Stimulated activated naive B cell treated with anti-CD40 and anti-IgM and Interleukin-4, amounts not matched to agents 10 μg/mL and 1 μg/mL and 100 μg/mL, for 72 hours (primary cell): Measurements from ENCODE around the gene CCDC9.
"Not testable (repeated sequence)": the region's sequence is repeated elsewhere in the genome, so short reads cannot be mapped to it uniquely, and the experiment has no call there.

Experiments used
- ATAC-seq, 2 donors: fragments of 150-1000 bp; cut with Tn5 transposase; replicated peaks; 2 replicates each; pipeline ENCODE4 v1.10.0; 2021; ENCODE audit warnings: moderate library complexity in 1 of 2
- DNase-seq: peaks from one replicate; pipeline ENCODE4 v3.0.0; 2021
- H3K27ac Mint-ChIP-seq: one replicate; pipeline ENCODE4 v1.8.0; 2022; ENCODE audit warnings: mild to moderate bottlenecking, mixed read lengths
- H3K27me3 Mint-ChIP-seq, 2 donors: one replicate each; pipeline ENCODE4 v1.8.0; 2022; ENCODE audit warnings: mixed read lengths in 2 of 2
- H3K36me3 Mint-ChIP-seq, 2 donors: one replicate each; pipeline ENCODE4 v1.8.0; 2022; ENCODE audit warnings: mixed read lengths in 2 of 2, mild to moderate bottlenecking in 1 of 2
- H3K4me1 Mint-ChIP-seq, 2 donors: one replicate each; pipeline ENCODE4 v1.8.0; 2022; ENCODE audit warnings: mixed read lengths in 2 of 2, mild to moderate bottlenecking in 1 of 2
- H3K4me3 Mint-ChIP-seq, 2 donors: one replicate each; pipeline ENCODE4 v1.8.0; 2022; ENCODE audit warnings: mild to moderate bottlenecking in 2 of 2, mixed read lengths in 2 of 2, moderate library complexity in 1 of 2
- H3K9me3 Mint-ChIP-seq, 2 donors: one replicate each; pipeline ENCODE4 v1.8.0; 2022; ENCODE audit warnings: mixed read lengths in 2 of 2, mild to moderate bottlenecking in 1 of 2

The CCDC9 gene

GRCh38 chr19:47261946-47262793 lies 5.8 kb downstream of the CCDC9 start:
- peak overlapping the region; percentile 82 for H3K27ac Mint-ChIP-seq
- peak overlapping the region in 1 of 2 donors; percentile 6 for H3K4me3 Mint-ChIP-seq
- peak; percentile 92 to 95 for ATAC-seq
- DNase-seq, result peak; percentile 62
- not testable (repeated sequence) for H3K27me3 Mint-ChIP-seq, H3K9me3 Mint-ChIP-seq
- H3K4me1 Mint-ChIP-seq, result peaks cover 28 to 40% of the 10 kb centered on the region in 2 donors
- H3K36me3 Mint-ChIP-seq, result peaks cover 55 to 63% of the 10 kb centered on the region in 2 donors

DNA sequence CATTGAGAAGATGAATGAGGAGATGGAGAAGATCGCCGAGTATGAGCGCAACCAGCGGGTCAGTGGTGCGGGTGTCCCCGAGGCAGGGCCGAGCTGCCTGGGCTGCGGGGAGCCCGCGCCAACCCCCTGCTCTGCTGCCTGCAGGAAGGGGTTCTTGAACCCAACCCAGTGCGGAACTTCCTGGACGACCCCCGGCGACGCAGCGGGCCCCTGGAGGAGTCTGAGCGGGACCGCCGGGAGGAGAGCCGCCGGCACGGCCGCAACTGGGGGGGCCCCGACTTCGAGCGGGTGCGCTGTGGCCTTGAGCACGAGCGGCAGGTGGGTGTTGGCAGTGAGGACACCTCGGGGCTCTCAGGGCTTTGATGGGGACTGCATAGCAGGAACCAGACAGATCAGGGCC lies 8.3 kb downstream of the CCDC9 start:
- no peak for DNase-seq
- Mint-ChIP-seq H3K36me3 (peaks cover 44 to 59% of the 10 kb centered on the region in 2 donors), H3K27ac (no peak overlapping the region), H3K4me1 (peaks cover 10 to 17% of the 10 kb centered on the region in 2 donors), H3K4me3 (no peak overlapping the region), H3K9me3 (no peaks in the 10 kb centered on the region), H3K27me3 (no peaks in the 10 kb centered on the region)
- no peak for ATAC-seq

- no peak overlapping the region for H3K27ac Mint-ChIP-seq
- no peak for DNase-seq
- H3K4me1 Mint-ChIP-seq, result peaks cover 9 to 14% of the 10 kb centered on the region in 2 donors
- H3K36me3 Mint-ChIP-seq, result peaks cover 42 to 63% of the 10 kb centered on the region in 2 donors
- no peak for ATAC-seq
- H3K9me3 Mint-ChIP-seq, result no peaks in the 10 kb centered on the region
- H3K4me3 Mint-ChIP-seq, result no peak overlapping the region
- H3K27me3 Mint-ChIP-seq, result no peaks in the 10 kb centered on the region
These were observed 10.1 kb downstream of the CCDC9 start for GRCh38 chr19:47266401-47266941.

GRCh38 chr19:47267350-47267759 lies 11.0 kb downstream of the CCDC9 start:
- no peaks in the 10 kb centered on the region for H3K27me3 Mint-ChIP-seq
- peaks cover 13 to 18% of the 10 kb centered on the region in 2 donors for H3K4me1 Mint-ChIP-seq
- ATAC-seq, result no peak
- no peak overlapping the region for H3K4me3 Mint-ChIP-seq
- peaks cover 44 to 69% of the 10 kb centered on the region in 2 donors for H3K36me3 Mint-ChIP-seq
- no peaks in the 10 kb centered on the region for H3K9me3 Mint-ChIP-seq
- H3K27ac Mint-ChIP-seq, result no peak overlapping the region
- DNase-seq, result no peak

DNA sequence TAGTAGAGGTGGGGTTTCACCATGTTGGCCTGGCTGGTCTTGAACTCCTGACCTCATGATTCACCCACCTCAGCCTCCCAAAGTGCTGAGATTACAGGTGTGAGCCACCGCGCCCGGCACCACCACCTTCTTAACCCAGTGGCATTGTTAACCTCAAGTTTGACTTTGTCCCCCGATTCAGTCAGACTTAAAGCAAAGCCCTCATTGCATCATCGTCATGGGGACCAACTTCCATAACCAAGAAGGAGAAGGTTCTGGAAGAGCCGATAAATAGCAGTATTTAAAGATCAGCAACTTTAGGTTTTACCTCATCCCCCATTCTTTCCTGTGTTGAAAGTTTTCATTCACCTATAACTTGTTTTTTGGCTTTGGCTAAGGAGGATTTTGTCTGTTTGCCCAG lies 11.7 kb downstream of the CCDC9 start:
- H3K36me3 Mint-ChIP-seq, result peaks cover 41 to 63% of the 10 kb centered on the region in 2 donors
- no peak for DNase-seq
- ATAC-seq, result no peak
- no peaks in the 10 kb centered on the region for H3K27me3 Mint-ChIP-seq
- no peak overlapping the region for H3K4me3 Mint-ChIP-seq
- H3K9me3 Mint-ChIP-seq, result no peaks in the 10 kb centered on the region
- H3K4me1 Mint-ChIP-seq, result peaks cover 18 to 19% of the 10 kb centered on the region in 2 donors
- H3K27ac Mint-ChIP-seq, result peak overlapping the region; percentile 20

GRCh38 chr19:47269596-47269995 lies 13.3 kb downstream of the CCDC9 start:
- Mint-ChIP-seq H3K27ac (peak overlapping the region; percentile 59), H3K36me3 (peaks cover 34 to 56% of the 10 kb centered on the region in 2 donors), H3K9me3 (no peaks in the 10 kb centered on the region), H3K27me3 (no peaks in the 10 kb centered on the region), H3K4me3 (no peak overlapping the region), H3K4me1 (peaks cover 17 to 20% of the 10 kb centered on the region in 2 donors)
- ATAC-seq, result no peak
- no peak for DNase-seq

GRCh38 chr19:47270408-47270807 lies 14.1 kb downstream of the CCDC9 start:
- Mint-ChIP-seq H3K4me3 (no peak overlapping the region), H3K27ac (no peak overlapping the region), H3K27me3 (no peaks in the 10 kb centered on the region), H3K4me1 (peaks cover 19 to 25% of the 10 kb centered on the region in 2 donors), H3K9me3 (no peaks in the 10 kb centered on the region), H3K36me3 (peaks cover 30 to 53% of the 10 kb centered on the region in 2 donors)
- DNase-seq (no peak), ATAC-seq (no peak)

GRCh38 chr19:47271949-47272348 lies 15.6 kb downstream of the CCDC9 start:
- H3K27ac Mint-ChIP-seq, result no peak overlapping the region
- no peaks in the 10 kb centered on the region for H3K27me3 Mint-ChIP-seq
- H3K4me3 Mint-ChIP-seq, result peak overlapping the region; percentile 84 to 88
- H3K4me1 Mint-ChIP-seq, result peaks cover 25 to 34% of the 10 kb centered on the region in 2 donors
- DNase-seq, result no peak
- no peaks in the 10 kb centered on the region for H3K9me3 Mint-ChIP-seq
- H3K36me3 Mint-ChIP-seq, result peaks cover 20 to 47% of the 10 kb centered on the region in 2 donors
- no peak for ATAC-seq

DNA sequence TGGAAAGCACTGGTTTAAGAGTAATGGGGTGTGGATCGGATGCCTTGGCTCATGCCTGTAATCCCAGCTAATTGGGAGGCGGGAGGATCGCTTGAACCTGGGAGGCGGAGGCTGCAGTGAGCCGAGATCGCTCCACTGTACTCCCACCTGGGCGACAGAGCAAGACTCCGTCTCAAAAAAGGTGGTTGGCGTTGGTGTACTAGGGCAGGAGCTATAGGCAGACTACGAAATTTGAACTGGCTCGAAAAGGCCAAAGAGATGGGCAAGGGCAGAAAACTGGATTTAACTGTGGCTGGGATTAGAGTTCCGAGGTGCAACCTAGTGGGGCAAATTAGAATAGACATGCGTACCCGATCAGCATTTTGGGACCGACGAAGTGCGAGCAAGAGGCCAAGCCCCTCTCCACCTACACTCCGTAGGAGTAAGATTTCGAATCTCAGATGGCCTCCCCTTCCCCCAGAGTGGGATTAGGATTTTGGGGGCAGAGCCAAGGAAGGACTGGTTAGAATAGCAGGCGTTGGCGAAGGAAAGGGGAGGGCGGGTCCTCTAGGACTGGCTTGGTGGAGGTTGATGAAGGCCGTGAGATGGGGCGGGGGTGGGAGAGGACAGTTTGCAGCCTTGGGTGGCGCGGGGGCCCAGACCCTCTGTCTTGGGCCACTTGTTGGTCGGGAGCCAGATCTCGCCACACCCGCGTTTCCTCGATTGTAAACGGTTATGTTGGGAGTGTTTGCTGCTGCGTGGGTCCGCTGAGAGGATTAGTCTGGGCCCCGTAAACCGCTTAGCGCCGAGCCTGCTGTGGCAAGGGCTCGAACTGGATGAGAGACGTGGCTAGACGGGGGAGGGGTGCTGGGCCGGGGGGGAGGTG lies 16.4 kb downstream of the CCDC9 start:
- peaks cover 16 to 42% of the 10 kb centered on the region in 2 donors for H3K36me3 Mint-ChIP-seq

GRCh38 chr19:47273313-47274070 lies 17.2 kb downstream of the CCDC9 start:
- peaks cover 29 to 40% of the 10 kb centered on the region in 2 donors for H3K4me1 Mint-ChIP-seq

More for the DNA sequence above, 16.4 kb downstream of the CCDC9 start:
- Mint-ChIP-seq H3K27me3 (no peaks in the 10 kb centered on the region), H3K4me1 (peaks cover 25 to 36% of the 10 kb centered on the region in 2 donors), H3K9me3 (no peaks in the 10 kb centered on the region), H3K4me3 (peak overlapping the region; percentile 84 to 88), H3K27ac (peak overlapping the region; percentile 89)
- ATAC-seq (no peak), DNase-seq (no peak)

DNA sequence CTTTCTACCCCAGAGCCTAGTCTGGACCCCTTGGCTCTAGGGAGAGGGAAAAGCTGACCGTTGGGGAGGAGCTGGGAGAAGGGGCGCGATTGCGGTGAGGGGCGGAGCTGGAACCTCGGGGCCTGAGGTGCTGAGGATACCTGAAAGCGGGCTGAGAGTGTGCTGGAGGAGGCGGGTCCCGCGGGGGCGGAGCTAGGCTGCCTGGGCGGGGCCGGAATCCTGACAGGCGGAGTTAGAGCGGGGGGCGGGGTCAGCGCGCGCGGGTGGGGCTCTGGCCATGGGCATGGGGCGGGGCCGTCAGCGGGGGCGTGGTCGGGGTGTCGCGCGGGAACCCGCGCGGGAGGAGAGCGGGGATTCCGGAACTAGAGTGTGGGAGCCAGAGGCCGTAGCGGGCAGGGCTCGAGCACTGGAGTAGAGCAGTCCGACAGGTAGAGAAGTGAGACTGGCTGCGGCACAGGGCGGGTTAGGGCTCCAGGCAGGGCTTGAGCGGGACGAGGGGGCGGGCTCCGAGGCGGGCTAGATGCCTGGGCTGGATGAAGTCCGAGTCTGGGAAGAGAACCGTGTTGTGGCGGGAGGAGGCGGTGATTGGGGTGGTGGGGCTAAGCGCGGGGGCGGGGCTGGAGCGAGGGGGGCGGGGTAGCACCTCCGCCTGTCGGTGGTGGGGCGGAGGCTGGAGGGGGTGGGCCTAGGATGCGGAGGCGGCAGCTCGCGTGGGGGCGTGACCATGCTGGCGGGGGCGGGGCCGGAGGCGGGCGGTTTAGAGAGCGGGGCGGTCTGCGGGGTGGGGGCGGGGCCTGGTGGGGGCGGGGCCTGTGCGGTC lies 18.0 kb downstream of the CCDC9 start, which contains the start of gene INAFM1:
TSS of gene INAFM1 (plus strand) at position 815 of the 820 bp plus-strand sequence. CDS start 35 bp downstream, outside the sequence.
- ATAC-seq (peak; percentile 82 to 84), DNase-seq (peak; percentile 97)
- peaks cover 16 to 37% of the 10 kb centered on the region in 2 donors for H3K36me3 Mint-ChIP-seq
- peak within 1 kb of the TSS; percentile 94 for H3K27ac Mint-ChIP-seq
- no peaks in the 10 kb centered on the region for H3K9me3 Mint-ChIP-seq
- H3K4me3 Mint-ChIP-seq, result peak within 1 kb of the TSS; percentile 84 to 88
- no peaks in the 10 kb centered on the region for H3K27me3 Mint-ChIP-seq
- peaks cover 29 to 40% of the 10 kb centered on the region in 2 donors for H3K4me1 Mint-ChIP-seq

More at GRCh38 chr19:47273313-47274070, 17.2 kb downstream of the CCDC9 start:
- peaks cover 16 to 42% of the 10 kb centered on the region in 2 donors for H3K36me3 Mint-ChIP-seq
- ATAC-seq (peak; percentile 78 to 80), DNase-seq (peak; percentile 91)
- H3K27ac Mint-ChIP-seq, result peak overlapping the region; percentile 94
- H3K4me3 Mint-ChIP-seq, result peak overlapping the region; percentile 84 to 88
- H3K27me3 Mint-ChIP-seq, result no peaks in the 10 kb centered on the region
- no peaks in the 10 kb centered on the region for H3K9me3 Mint-ChIP-seq

- Mint-ChIP-seq H3K27ac (peak overlapping the region; percentile 86), H3K27me3 (no peaks in the 10 kb centered on the region), H3K4me3 (peak overlapping the region; percentile 81 to 84), H3K4me1 (peaks cover 33 to 40% of the 10 kb centered on the region in 2 donors), H3K36me3 (peaks cover 16 to 28% of the 10 kb centered on the region in 2 donors), H3K9me3 (no peaks in the 10 kb centered on the region)
- peak; percentile 30 to 33 for ATAC-seq
- no peak for DNase-seq
These were observed 18.8 kb downstream of the CCDC9 start for GRCh38 chr19:47274891-47275761.
